ENCODE measurements around the gene RABEPK. TPM values are rescaled to one million over a fixed set of nuclear protein-coding genes. Genes with fewer than 3 reads are reported as not detected.
"Not testable (repeated sequence)": the region's sequence is repeated elsewhere in the genome, so short reads cannot be mapped to it uniquely, and the experiment has no call there.

The RABEPK gene
- total RNA-seq, 1 experiment from 2014 or later: 21.8 TPM

DNA sequence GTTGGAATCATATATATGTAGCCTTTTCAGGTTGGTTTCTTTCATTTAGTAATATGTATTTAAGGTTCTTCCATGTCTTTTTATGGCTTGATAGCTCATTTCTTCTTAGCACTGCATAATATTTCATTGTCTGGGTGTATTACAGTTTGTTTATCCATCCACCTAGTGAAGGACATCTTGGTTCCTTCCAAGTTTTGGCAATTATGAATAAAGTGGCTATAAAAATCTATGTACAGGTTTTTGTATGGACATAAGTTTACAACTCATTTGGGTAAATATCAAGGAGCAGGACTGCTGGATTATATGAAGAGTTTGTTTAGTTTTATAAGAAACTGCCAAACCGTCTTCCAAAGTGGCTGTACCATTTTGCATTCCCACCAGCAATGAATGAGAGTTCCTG, 22.5 kb upstream of the RABEPK start:
- H3K4me1 Mint-ChIP-seq: peaks cover under 1 to 10% of the 10 kb centered on the region in 2 experiments
- H3K14ac ChIP-seq (ENCODE audit: insufficient read depth, low read length): no peak overlapping the region
- no CpG with 5 or more reads among the region's 1 CpG for WGBS (ENCODE audit: extremely low coverage, insufficient read length, low lambda C conversion rate)
- no peaks in the 10 kb centered on the region for H4K20me1 ChIP-seq (ENCODE audit: control insufficient read depth, insufficient read depth, insufficient read length)
- no peak overlapping the region for H2BK12ac ChIP-seq (ENCODE audit: insufficient read length, low read depth, low read length)
- H2BK5ac ChIP-seq (ENCODE audit: insufficient read length, low read length): no peak overlapping the region
- no peak overlapping the region for H3K27ac ChIP-seq (ENCODE audit: insufficient read length, low read depth, low read length)
- no peak overlapping the region for H3K27ac Mint-ChIP-seq
- no peak overlapping the region for H3K4me3 Mint-ChIP-seq
- no peak overlapping the region for H4K91ac ChIP-seq (ENCODE audit: insufficient read length, low read depth, low read length)
- H4K5ac ChIP-seq (ENCODE audit: insufficient read length, low read depth, low read length): no peak overlapping the region
- H3K4ac ChIP-seq (ENCODE audit: low read depth, low read length): no peak overlapping the region
- H4K8ac ChIP-seq (replicated peaks; ENCODE audit: insufficient read length, low read depth, low read length): no peak overlapping the region
- peaks cover 25% of the 10 kb centered on the region for H3K79me1 ChIP-seq (ENCODE audit: insufficient read depth, low read depth, low read length, poor library complexity, severe bottlenecking)
- H2BK120ac ChIP-seq (ENCODE audit: low read depth, low read length, poor library complexity, severe bottlenecking): no peak overlapping the region
- DNase-seq: no peak
- H3K27me3 Mint-ChIP-seq (ENCODE audit: low read depth): no peaks in the 10 kb centered on the region
- no peak overlapping the region for H3T11ph ChIP-seq (ENCODE audit: low read length)
- no peak overlapping the region for H3K4me2 ChIP-seq (ENCODE audit: insufficient read depth, insufficient read length, low read length)
- H3K23ac ChIP-seq (ENCODE audit: insufficient read length, low read depth, low read length): no peak overlapping the region
- H2AFZ ChIP-seq (ENCODE audit: low read length): no peak overlapping the region
- H3K9ac ChIP-seq (ENCODE audit: extremely low read depth, insufficient read length, low read length): no peak overlapping the region
- TF ChIP-seq, protein P1, sequence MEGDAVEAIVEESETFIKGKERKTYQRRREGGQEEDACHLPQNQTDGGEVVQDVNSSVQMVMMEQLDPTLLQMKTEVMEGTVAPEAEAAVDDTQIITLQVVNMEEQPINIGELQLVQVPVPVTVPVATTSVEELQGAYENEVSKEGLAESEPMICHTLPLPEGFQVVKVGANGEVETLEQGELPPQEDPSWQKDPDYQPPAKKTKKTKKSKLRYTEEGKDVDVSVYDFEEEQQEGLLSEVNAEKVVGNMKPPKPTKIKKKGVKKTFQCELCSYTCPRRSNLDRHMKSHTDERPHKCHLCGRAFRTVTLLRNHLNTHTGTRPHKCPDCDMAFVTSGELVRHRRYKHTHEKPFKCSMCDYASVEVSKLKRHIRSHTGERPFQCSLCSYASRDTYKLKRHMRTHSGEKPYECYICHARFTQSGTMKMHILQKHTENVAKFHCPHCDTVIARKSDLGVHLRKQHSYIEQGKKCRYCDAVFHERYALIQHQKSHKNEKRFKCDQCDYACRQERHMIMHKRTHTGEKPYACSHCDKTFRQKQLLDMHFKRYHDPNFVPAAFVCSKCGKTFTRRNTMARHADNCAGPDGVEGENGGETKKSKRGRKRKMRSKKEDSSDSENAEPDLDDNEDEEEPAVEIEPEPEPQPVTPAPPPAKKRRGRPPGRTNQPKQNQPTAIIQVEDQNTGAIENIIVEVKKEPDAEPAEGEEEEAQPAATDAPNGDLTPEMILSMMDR (conservative IDR thresholded peaks at IDR 0.05): no peak
- H3K18ac ChIP-seq (ENCODE audit: insufficient read length, low read depth, low read length): no peak overlapping the region
- H2AK5ac ChIP-seq (ENCODE audit: insufficient read length, low read length): no peak overlapping the region
- no peaks in the 10 kb centered on the region for H3K9me3 Mint-ChIP-seq
- H3K23me2 ChIP-seq (ENCODE audit: insufficient read length, low read depth, low read length, poor library complexity, severe bottlenecking): no peaks in the 10 kb centered on the region
- peaks cover 18% of the 10 kb centered on the region; the same call in 1 of the 2 replicates for H3K79me2 ChIP-seq (ENCODE audit: insufficient read depth, low read length)
- H3K36me3 Mint-ChIP-seq (ENCODE audit: insufficient read depth in 1 of 3, low read depth in 3 of 3): no peaks in the 10 kb centered on the region; a peak in 1 of 7 replicates
- H3K27me3 ChIP-seq (ENCODE audit: insufficient read depth, low read length): no peaks in the 10 kb centered on the region
- no peak overlapping the region for H2BK15ac ChIP-seq (ENCODE audit: low read depth, low read length)
- no peak overlapping the region for H3K56ac ChIP-seq (ENCODE audit: insufficient read length, low read depth, low read length)
- no peaks in the 10 kb centered on the region for H3K4me1 ChIP-seq (ENCODE audit: insufficient read depth, low read length)
- no peaks in the 10 kb centered on the region for H3K9me3 ChIP-seq (ENCODE audit: control insufficient read depth, low read depth, low read length)
- no peak overlapping the region for H2BK20ac ChIP-seq (ENCODE audit: low read depth, low read length, poor library complexity, severe bottlenecking)

DNA sequence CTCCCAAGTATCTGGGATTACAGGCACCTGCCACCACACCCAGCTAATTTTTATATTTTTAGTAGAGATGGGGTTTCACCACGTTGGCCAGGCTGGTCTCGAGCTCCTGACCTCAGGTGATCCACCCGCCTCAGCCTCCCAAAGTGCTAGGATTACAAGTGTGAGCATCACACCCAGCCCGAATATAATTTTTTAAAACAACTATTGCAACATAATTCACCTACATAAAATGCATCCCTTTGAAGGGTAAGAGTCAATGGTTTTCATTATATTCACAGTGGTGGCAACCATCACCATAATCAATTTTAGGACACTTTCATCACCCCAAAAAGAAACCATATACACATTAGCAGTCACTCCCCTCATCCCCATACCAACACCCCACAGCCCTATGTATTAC, 20.6 kb upstream of the RABEPK start:
- not testable (repeated sequence) for H3K56ac ChIP-seq (ENCODE audit: insufficient read length, low read depth, low read length); H2AK5ac ChIP-seq (ENCODE audit: insufficient read length, low read length); H3K23ac ChIP-seq (ENCODE audit: insufficient read length, low read depth, low read length); H3K4me1 ChIP-seq (ENCODE audit: insufficient read depth, low read length); H4K91ac ChIP-seq (ENCODE audit: insufficient read length, low read depth, low read length); H4K8ac ChIP-seq (replicated peaks; ENCODE audit: insufficient read length, low read depth, low read length); H3K14ac ChIP-seq (ENCODE audit: insufficient read depth, low read length); H3K27ac Mint-ChIP-seq; H3K4me3 Mint-ChIP-seq; H3K9ac ChIP-seq (ENCODE audit: extremely low read depth, insufficient read length, low read length); H3T11ph ChIP-seq (ENCODE audit: low read length); H2BK120ac ChIP-seq (ENCODE audit: low read depth, low read length, poor library complexity, severe bottlenecking); H3K27me3 Mint-ChIP-seq (ENCODE audit: low read depth); H2BK5ac ChIP-seq (ENCODE audit: insufficient read length, low read length); H4K5ac ChIP-seq (ENCODE audit: insufficient read length, low read depth, low read length); H2BK20ac ChIP-seq (ENCODE audit: low read depth, low read length, poor library complexity, severe bottlenecking); H3K4me2 ChIP-seq (ENCODE audit: insufficient read depth, insufficient read length, low read length); H3K18ac ChIP-seq (ENCODE audit: insufficient read length, low read depth, low read length); H3K4ac ChIP-seq (ENCODE audit: low read depth, low read length); H3K23me2 ChIP-seq (ENCODE audit: insufficient read length, low read depth, low read length, poor library complexity, severe bottlenecking); H3K36me3 Mint-ChIP-seq (ENCODE audit: insufficient read depth in 1 of 3, low read depth in 3 of 3); H2AFZ ChIP-seq (ENCODE audit: low read length); H2BK12ac ChIP-seq (ENCODE audit: insufficient read length, low read depth, low read length); H3K9me3 ChIP-seq (ENCODE audit: control insufficient read depth, low read depth, low read length); H4K20me1 ChIP-seq (ENCODE audit: control insufficient read depth, insufficient read depth, insufficient read length); H3K9me3 Mint-ChIP-seq; H3K27ac ChIP-seq (ENCODE audit: insufficient read length, low read depth, low read length); DNase-seq; H3K27me3 ChIP-seq (ENCODE audit: insufficient read depth, low read length); H2BK15ac ChIP-seq (ENCODE audit: low read depth, low read length)
- no CpG with 5 or more reads among the region's 4 CpGs for WGBS (ENCODE audit: extremely low coverage, insufficient read length, low lambda C conversion rate)
- H3K79me2 ChIP-seq (ENCODE audit: insufficient read depth, low read length): peaks cover 26% of the 10 kb centered on the region; the same call in 1 of the 2 replicates
- peaks cover 17% of the 10 kb centered on the region for H3K79me1 ChIP-seq (ENCODE audit: insufficient read depth, low read depth, low read length, poor library complexity, severe bottlenecking)
- peaks cover 10 to 17% of the 10 kb centered on the region in 2 experiments for H3K4me1 Mint-ChIP-seq

All from H9 (cell line).